Measurements from ENCODE around the gene KCNQ1.

The KCNQ1 gene

DNA sequence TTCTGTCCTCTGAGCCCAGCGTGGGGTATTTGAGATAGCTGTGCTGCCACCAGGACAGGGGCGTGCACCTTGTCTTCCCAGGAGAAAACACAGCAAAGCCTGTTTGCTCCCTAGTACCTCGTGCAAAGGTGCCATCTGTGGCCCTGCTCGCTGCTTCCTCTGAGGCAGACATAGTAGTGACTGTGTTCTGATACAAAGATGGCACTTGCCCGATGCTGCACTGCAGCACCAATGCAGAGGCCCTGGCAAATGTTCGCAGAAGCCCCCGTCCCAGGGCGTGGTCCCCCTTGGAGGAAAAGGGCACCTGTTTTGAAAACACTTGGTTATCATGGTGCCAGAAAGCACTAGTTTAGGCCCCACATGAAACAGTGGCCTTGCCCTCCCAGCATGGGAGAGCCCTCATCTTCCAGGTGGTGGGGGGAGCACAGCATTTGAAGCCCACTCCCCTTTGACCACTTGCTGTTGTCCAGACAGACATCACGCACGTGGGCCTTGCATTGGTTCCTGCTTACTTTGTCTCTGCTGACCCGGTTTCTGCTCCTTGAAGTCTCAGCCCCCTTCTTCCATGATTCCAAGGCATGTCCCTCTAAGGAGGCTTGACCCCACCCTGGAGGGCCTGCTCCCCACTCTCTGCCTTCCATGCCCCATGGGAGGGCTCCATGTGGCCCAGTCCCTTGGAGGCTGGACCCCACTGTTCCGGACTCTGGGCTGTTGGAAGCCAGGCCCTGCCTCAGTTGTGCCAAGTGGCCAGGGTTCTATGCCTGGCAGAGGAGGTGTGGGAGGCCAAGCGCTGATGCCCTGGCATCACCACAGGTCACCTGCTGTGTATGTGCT is 145.5 kb downstream of the KCNQ1 start:
- H3K9me2 ChIP-seq (ENCODE audit: low read depth, low read length), result no peaks in the 10 kb centered on the region
- H3K4me3 ChIP-seq (ENCODE audit: low read depth, low read length, poor library complexity, severe bottlenecking), result no peak overlapping the region
- no peaks in the 10 kb centered on the region for H3K79me2 ChIP-seq (ENCODE audit: insufficient read depth, low read length)
- no peaks in the 10 kb centered on the region for H3K9me3 ChIP-seq (ENCODE audit: low read length)
- H3K27ac ChIP-seq (ENCODE audit: low read depth, low read length, poor library complexity, severe bottlenecking), result no peak overlapping the region
- no peaks in the 10 kb centered on the region for H3K4me1 ChIP-seq (ENCODE audit: insufficient read depth, low read length, severe bottlenecking)
- H3F3A ChIP-seq (ENCODE audit: insufficient read depth, low read length), result no peaks in the 10 kb centered on the region
- H3K4me2 ChIP-seq (ENCODE audit: low read length), result no peak overlapping the region
- H3K27me3 ChIP-seq (ENCODE audit: insufficient read depth, low read length), result 0 out of 2 replicates have a peak, but pooled peaks cover 10% of the 10 kb centered on the region
- TF ChIP-seq CTCF (IDR thresholded peaks at IDR 0.05; ENCODE audit: low read length) (no peak), EZH2 (IDR thresholded peaks at IDR 0.05; ENCODE audit: borderline replicate concordance, low read length) (no peak)
- H4K20me1 ChIP-seq (ENCODE audit: insufficient read depth, low read length), result no peaks in the 10 kb centered on the region
- no peaks in the 10 kb centered on the region for H3K36me3 ChIP-seq (ENCODE audit: insufficient read depth, low read length)
- H3K9ac ChIP-seq (ENCODE audit: low read length), result no peak overlapping the region
- H2AFZ ChIP-seq (ENCODE audit: low read length), result no peak overlapping the region

- TF ChIP-seq EZH2 (IDR thresholded peaks at IDR 0.05; ENCODE audit: borderline replicate concordance, low read length), result no peak
- no peak for TF ChIP-seq CTCF (IDR thresholded peaks at IDR 0.05; ENCODE audit: low read length)
- Histone ChIP-seq H3K79me2 (ENCODE audit: insufficient read depth, low read length) (no peaks in the 10 kb centered on the region), H3K27ac (ENCODE audit: low read depth, low read length, poor library complexity, severe bottlenecking) (no peak overlapping the region), H3K4me3 (ENCODE audit: low read depth, low read length, poor library complexity, severe bottlenecking) (no peak overlapping the region), H3F3A (ENCODE audit: insufficient read depth, low read length) (no peaks in the 10 kb centered on the region), H3K4me1 (ENCODE audit: insufficient read depth, low read length, severe bottlenecking) (no peaks in the 10 kb centered on the region), H3K9ac (ENCODE audit: low read length) (no peak overlapping the region), H3K4me2 (ENCODE audit: low read length) (no peak overlapping the region), H3K27me3 (ENCODE audit: insufficient read depth, low read length) (0 out of 2 replicates have a peak, but pooled peaks cover 10% of the 10 kb centered on the region), H4K20me1 (ENCODE audit: insufficient read depth, low read length) (no peaks in the 10 kb centered on the region), H3K36me3 (ENCODE audit: insufficient read depth, low read length) (no peaks in the 10 kb centered on the region), H3K9me2 (ENCODE audit: low read depth, low read length) (no peaks in the 10 kb centered on the region), H2AFZ (ENCODE audit: low read length) (no peak overlapping the region), H3K9me3 (ENCODE audit: low read length) (no peaks in the 10 kb centered on the region)
Measured at GRCh38 chr11:2590965-2591754, 146.4 kb downstream of the KCNQ1 start.

GRCh38 chr11:2591805-2592204 is 147.0 kb downstream of the KCNQ1 start:
- Histone ChIP-seq H2AFZ (ENCODE audit: low read length) (no peak overlapping the region), H4K20me1 (ENCODE audit: insufficient read depth, low read length) (no peaks in the 10 kb centered on the region), H3K36me3 (ENCODE audit: insufficient read depth, low read length) (no peaks in the 10 kb centered on the region), H3K9ac (ENCODE audit: low read length) (no peak overlapping the region), H3K27me3 (ENCODE audit: insufficient read depth, low read length) (0 out of 2 replicates have a peak, but pooled peaks cover 10% of the 10 kb centered on the region), H3K4me3 (ENCODE audit: low read depth, low read length, poor library complexity, severe bottlenecking) (no peak overlapping the region), H3K4me2 (ENCODE audit: low read length) (no peak overlapping the region), H3K27ac (ENCODE audit: low read depth, low read length, poor library complexity, severe bottlenecking) (no peak overlapping the region), H3K79me2 (ENCODE audit: insufficient read depth, low read length) (no peaks in the 10 kb centered on the region), H3K9me3 (ENCODE audit: low read length) (no peaks in the 10 kb centered on the region), H3K4me1 (ENCODE audit: insufficient read depth, low read length, severe bottlenecking) (no peaks in the 10 kb centered on the region), H3F3A (ENCODE audit: insufficient read depth, low read length) (no peaks in the 10 kb centered on the region), H3K9me2 (ENCODE audit: low read depth, low read length) (no peaks in the 10 kb centered on the region)
- no peak for TF ChIP-seq EZH2 (IDR thresholded peaks at IDR 0.05; ENCODE audit: borderline replicate concordance, low read length)
- TF ChIP-seq CTCF (IDR thresholded peaks at IDR 0.05; ENCODE audit: low read length), result no peak
